ENCODE measurements around the gene GPHN. TPM values are rescaled to one million over a fixed set of nuclear protein-coding genes. Genes with fewer than 3 reads are reported as not detected.

The GPHN gene
- total RNA-seq, 2 donors from 2014 or later, result 13.5 to 18.7 TPM

DNA sequence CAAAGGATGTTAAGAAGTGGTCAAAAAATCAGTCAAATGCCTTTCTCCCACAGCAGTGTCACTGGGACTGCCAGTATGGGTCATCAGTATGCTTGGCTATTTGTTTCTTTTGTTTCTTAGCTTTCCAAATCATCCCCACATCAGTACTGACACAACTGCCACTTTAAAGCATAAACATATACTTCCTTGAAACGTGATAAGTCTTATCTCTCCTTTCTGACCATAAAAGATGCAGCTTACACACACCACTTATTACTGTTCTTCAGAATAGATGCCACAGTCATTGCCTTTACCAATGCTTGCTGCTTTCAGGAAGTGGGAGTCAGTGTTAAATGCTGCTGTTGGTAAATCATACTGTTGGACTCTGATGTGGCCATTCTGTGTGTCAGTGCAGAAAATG, 662.7 kb downstream of the GPHN start:
- TF ChIP-seq POLR2A (IDR thresholded peaks at IDR 0.05) (no peak), POLR2AphosphoS5 (IDR thresholded peaks at IDR 0.05) (no peak)
- intact Hi-C loops (cut with DNase I), result no loop called here
- Histone ChIP-seq H3K27ac (no peak overlapping the region), H3K36me3 (no peaks in the 10 kb centered on the region), H3K27me3 (replicated peaks; ENCODE audit: insufficient read depth) (no peaks in the 10 kb centered on the region), H3K9me3 (no peaks in the 10 kb centered on the region), H3K4me1 (replicated peaks) (no peaks in the 10 kb centered on the region), H3K4me3 (no peak overlapping the region)
- 20% methylated on average over 1 of the region's 1 CpG for WGBS
- no peak for DNase-seq (ENCODE audit: low spot score)

DNA sequence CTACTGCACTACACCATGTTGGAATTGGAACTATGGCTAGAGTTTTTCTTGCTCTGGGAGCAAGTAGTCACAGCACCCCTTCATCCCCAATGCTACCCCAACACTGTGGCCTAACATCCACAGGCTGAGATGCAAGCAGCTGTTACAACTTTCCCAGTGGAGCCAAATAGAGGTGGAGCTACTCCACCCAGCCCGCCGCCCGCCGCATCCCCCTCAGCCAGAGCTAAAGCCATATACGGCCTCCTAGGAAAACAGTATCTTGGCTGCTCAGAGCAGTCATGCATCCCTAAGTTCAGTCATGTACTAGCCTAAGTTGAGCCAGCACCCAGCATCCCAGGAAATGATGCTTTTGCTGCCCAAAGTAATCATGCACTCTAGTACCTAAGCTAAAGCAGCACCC, 664.1 kb downstream of the GPHN start:
- TF ChIP-seq POLR2A (IDR thresholded peaks at IDR 0.05), result no peak
- TF ChIP-seq, protein P1, sequence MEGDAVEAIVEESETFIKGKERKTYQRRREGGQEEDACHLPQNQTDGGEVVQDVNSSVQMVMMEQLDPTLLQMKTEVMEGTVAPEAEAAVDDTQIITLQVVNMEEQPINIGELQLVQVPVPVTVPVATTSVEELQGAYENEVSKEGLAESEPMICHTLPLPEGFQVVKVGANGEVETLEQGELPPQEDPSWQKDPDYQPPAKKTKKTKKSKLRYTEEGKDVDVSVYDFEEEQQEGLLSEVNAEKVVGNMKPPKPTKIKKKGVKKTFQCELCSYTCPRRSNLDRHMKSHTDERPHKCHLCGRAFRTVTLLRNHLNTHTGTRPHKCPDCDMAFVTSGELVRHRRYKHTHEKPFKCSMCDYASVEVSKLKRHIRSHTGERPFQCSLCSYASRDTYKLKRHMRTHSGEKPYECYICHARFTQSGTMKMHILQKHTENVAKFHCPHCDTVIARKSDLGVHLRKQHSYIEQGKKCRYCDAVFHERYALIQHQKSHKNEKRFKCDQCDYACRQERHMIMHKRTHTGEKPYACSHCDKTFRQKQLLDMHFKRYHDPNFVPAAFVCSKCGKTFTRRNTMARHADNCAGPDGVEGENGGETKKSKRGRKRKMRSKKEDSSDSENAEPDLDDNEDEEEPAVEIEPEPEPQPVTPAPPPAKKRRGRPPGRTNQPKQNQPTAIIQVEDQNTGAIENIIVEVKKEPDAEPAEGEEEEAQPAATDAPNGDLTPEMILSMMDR (IDR thresholded peaks at IDR 0.05), result no peak
- TF ChIP-seq POLR2AphosphoS5 (IDR thresholded peaks at IDR 0.05), result no peak
- no peaks in the 10 kb centered on the region for H3K4me1 ChIP-seq (replicated peaks)
- no peaks in the 10 kb centered on the region for H3K27me3 ChIP-seq (replicated peaks; ENCODE audit: insufficient read depth)
- no peak overlapping the region for H3K4me3 ChIP-seq
- no peak overlapping the region for H3K27ac ChIP-seq
- intact Hi-C loops (cut with DNase I), result no loop called here
- 93% methylated on average over 5 of the region's 5 CpGs for WGBS
- DNase-seq (ENCODE audit: low spot score), result no peak
- H3K9me3 ChIP-seq, result no peaks in the 10 kb centered on the region
- H3K36me3 ChIP-seq, result no peaks in the 10 kb centered on the region

DNA sequence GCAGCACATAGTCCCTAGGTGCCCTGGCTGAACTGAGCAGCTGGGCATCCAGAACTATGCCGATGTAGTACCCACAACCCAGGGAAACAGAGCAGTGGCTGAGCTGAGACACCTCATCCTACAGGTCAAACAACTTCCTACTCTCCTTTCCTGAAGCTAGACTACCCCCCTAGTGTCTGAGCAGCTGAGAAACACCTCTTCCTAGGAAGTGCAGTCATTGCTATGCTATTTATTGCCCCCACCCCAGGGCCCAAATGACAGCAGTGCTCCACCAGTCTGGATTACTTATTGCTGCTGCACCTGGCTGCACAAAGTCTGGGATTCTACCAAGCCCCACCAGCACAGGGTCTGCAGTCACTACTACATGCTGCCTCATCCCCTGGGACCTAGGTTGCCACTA, 664.6 kb downstream of the GPHN start:
- WGBS, result 100% methylated on average over 1 of the region's 1 CpG
- no peaks in the 10 kb centered on the region for H3K9me3 ChIP-seq
- H3K27me3 ChIP-seq (replicated peaks; ENCODE audit: insufficient read depth), result no peaks in the 10 kb centered on the region
- DNase-seq (ENCODE audit: low spot score), result no peak
- no peak overlapping the region for H3K4me3 ChIP-seq
- TF ChIP-seq POLR2A (IDR thresholded peaks at IDR 0.05), result no peak
- no peaks in the 10 kb centered on the region for H3K36me3 ChIP-seq
- no peaks in the 10 kb centered on the region for H3K4me1 ChIP-seq (replicated peaks)
- intact Hi-C loops (cut with DNase I), result no loop called here
- no peak overlapping the region for H3K27ac ChIP-seq

DNA sequence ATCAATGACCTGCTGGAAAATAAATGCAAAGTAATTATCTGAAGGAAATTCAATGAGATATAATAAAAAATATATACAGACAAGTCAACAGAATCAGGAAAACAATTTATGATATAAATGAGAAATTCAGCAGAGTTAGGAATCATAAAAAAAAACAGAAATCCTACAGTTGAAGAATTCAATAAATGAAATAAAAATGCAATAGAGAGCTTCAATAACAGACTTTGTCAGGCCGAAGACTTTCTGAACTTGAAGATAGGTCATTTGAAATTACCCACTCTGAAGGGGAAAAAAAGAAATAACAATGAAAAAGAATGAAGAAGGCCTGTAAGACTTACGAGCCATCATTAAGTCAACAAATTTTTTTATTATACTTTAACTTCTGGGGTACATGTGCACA, 665.8 kb downstream of the GPHN start:
- no peak for DNase-seq (ENCODE audit: low spot score)
- intact Hi-C loops (cut with DNase I), result no loop called here
- no peaks in the 10 kb centered on the region for H3K36me3 ChIP-seq
- no peaks in the 10 kb centered on the region for H3K27me3 ChIP-seq (replicated peaks; ENCODE audit: insufficient read depth)
- no peak overlapping the region for H3K4me3 ChIP-seq
- no peaks in the 10 kb centered on the region for H3K4me1 ChIP-seq (replicated peaks)
- H3K9me3 ChIP-seq, result no peaks in the 10 kb centered on the region
- TF ChIP-seq POLR2A (IDR thresholded peaks at IDR 0.05) (no peak), POLR2AphosphoS5 (IDR thresholded peaks at IDR 0.05) (no peak)
- TF ChIP-seq, protein P1 (IDR thresholded peaks at IDR 0.05), result no peak
- H3K27ac ChIP-seq, result no peak overlapping the region
- WGBS, result 95% methylated on average over 2 of the region's 2 CpGs

DNA sequence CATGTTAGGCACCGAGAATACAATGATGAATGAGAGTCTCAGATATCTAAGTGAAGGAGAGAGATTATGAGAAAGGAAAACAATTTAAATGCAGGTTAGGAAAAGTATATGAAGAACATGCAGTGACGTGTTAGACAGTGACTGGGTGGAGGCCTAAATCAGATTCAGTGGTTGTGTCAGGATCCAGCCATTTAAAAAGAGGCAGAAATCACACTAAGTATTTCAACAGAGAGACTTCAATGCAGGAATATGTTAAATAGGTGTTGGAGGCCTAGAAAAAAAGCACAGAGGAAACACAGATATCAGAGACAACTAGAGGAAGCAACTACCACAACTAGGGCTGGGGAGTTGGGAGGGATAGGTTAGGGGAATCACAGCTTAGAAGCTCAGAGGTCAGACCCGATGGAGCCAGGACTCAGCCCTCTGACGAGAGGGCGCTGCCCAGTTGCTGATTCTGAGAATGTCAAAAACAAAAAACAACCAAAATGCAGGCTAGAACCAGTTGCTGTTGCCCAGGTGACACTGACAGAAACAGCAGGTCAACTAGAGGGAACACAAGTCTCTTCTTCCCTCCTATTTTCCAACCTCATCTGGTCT, 678.3 kb downstream of the GPHN start:
- no peak for DNase-seq (ENCODE audit: low spot score)
- no peaks in the 10 kb centered on the region for H3K4me1 ChIP-seq (replicated peaks)
- no peaks in the 10 kb centered on the region for H3K9me3 ChIP-seq
- intact Hi-C loops (cut with DNase I), result no loop called here
- H3K36me3 ChIP-seq, result no peaks in the 10 kb centered on the region
- 86% methylated on average over 5 of the region's 5 CpGs for WGBS
- no peak overlapping the region for H3K4me3 ChIP-seq
- TF ChIP-seq POLR2AphosphoS5 (IDR thresholded peaks at IDR 0.05), result no peak
- no peak for TF ChIP-seq POLR2A (IDR thresholded peaks at IDR 0.05)
- TF ChIP-seq, protein P1 (IDR thresholded peaks at IDR 0.05), result no peak
- no peaks in the 10 kb centered on the region for H3K27me3 ChIP-seq (replicated peaks; ENCODE audit: insufficient read depth)
- H3K27ac ChIP-seq, result no peak overlapping the region

DNA sequence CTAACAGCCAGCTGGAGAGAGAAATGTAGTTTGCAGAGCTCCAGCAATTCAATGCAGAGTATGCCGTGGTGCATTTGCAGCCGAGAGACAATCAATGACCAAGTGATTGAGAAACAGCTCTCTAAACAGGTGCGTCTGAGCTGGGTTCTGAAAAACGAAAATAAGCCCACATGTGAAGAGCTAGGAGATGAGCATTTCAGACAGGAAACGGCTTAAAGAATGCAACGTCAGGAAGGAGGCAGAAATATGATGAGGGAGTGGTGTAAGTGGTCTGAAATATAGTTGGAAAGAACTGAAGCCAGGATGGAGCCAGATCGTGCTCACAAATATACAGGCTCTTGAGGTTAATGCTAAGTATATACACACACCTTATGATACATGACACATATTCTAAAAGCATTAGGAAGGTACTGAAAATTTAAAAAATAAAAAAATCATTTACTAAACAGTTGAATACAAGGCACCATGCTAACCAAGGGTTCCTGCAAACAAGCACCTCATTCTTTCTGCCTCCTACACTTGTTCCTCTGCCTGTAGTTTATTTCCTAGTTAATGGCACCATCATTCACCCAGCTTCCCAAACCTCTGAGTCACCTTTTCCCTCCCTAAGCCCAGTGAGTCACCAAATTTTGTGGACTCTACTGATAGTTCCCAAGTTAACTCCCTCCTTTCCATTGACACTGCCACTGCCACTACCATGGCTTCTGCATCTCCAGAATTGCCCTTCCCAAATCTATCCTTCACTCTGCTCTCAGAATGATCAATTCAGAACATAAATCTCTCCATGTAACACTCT, 679.0 kb downstream of the GPHN start:
- Histone ChIP-seq H3K36me3 (no peaks in the 10 kb centered on the region), H3K4me1 (replicated peaks) (no peaks in the 10 kb centered on the region), H3K9me3 (no peaks in the 10 kb centered on the region), H3K27ac (no peak overlapping the region), H3K4me3 (no peak overlapping the region), H3K27me3 (replicated peaks; ENCODE audit: insufficient read depth) (no peaks in the 10 kb centered on the region)
- intact Hi-C loops (cut with DNase I), result no loop called here
- DNase-seq (ENCODE audit: low spot score), result no peak
- no peak for TF ChIP-seq POLR2A (IDR thresholded peaks at IDR 0.05)
- TF ChIP-seq, protein P1 (IDR thresholded peaks at IDR 0.05), result no peak
- TF ChIP-seq POLR2AphosphoS5 (IDR thresholded peaks at IDR 0.05), result no peak
- 70% methylated on average over 7 of the region's 7 CpGs for WGBS

Measured in prostate gland (tissue), 2 donors.